A549 (cell line): ENCODE measurements around the gene SEC31B. TPM values are rescaled to one million over a fixed set of nuclear protein-coding genes. Genes with fewer than 3 reads are reported as not detected.

Source experiments
- ATAC-seq, 2 experiments: fragments of 200-7000 bp in 1 of 2; fragments of >200 bp in 1 of 2; cut with Nextera tagmentation in 1 of 2; cut with Tn5 transposase in 1 of 2; 3 replicates each; pipeline versions ENCODE4 v1.8.0 to v1.9.1; 2018 to 2020; ENCODE audit warnings: mild to moderate bottlenecking in 1 of 2, moderate library complexity in 1 of 2
- CTCF ChIA-PET: fragments of 300-600 bp; sonication (Branson Sonifier 250); formaldehyde crosslinking; extraction: SDS; loops from one replicate; lab custom pipeline; 2021; ENCODE audit warnings: antibody characterized with exemption, inconsistent platforms; lab: Yijun Ruan, JAX
- POLR2A ChIA-PET: fragments of 350-600 bp; formaldehyde crosslinking; extraction: SDS; loops from one replicate; lab custom pipeline; 2021; ENCODE audit warnings: antibody characterized with exemption, inconsistent platforms; lab: Yijun Ruan, JAX
- DNase-seq, 2 experiments: peaks; one replicate each; pipeline versions ENCODE4 v3.0.0 to v3.0.0-alpha.2; 2011 to 2016; ENCODE audit warnings: low read depth in 1 of 2, low spot score in 1 of 2
- FAIRE-seq: peaks from 2 replicates; lab custom pipeline; 2011; peaks lifted over from hg19 to GRCh38; lab: Jason Lieb, UNC
- H3K27ac ChIP-seq, 2 experiments: fragments of >200 bp; sonication (Bioruptor Twin); formaldehyde crosslinking; 3 replicates each; pipeline ENCODE4 v1.5.1; 2016 to 2017
- H3K4me1 ChIP-seq: fragments of >200 bp; sonication (Bioruptor Twin); formaldehyde crosslinking; 3 replicates; pipeline ENCODE4 v1.6.1; 2016
- H3K4me2 ChIP-seq: fragments of >200 bp; sonication (Bioruptor Twin); formaldehyde crosslinking; 3 replicates; pipeline ENCODE4 v1.6.1; 2016
- H3K4me3 ChIP-seq: fragments of >200 bp; sonication (Bioruptor Twin); formaldehyde crosslinking; 3 replicates; pipeline ENCODE4 v1.5.1; 2016
- H3K9me3 ChIP-seq: fragments of >200 bp; sonication (Bioruptor Twin); formaldehyde crosslinking; 3 replicates; pipeline ENCODE4 v1.6.1; 2016
- CBX2 ChIP-seq: fragments of 200-600 bp; sonication (generic); IDR thresholded peaks from 2 replicates; pipeline ENCODE4 v1.6.1; 2016; ENCODE audit warnings: low read depth, mild to moderate bottlenecking, borderline replicate concordance
- CBX8 ChIP-seq: fragments of 200-600 bp; sonication (generic); IDR thresholded peaks from 2 replicates; pipeline ENCODE4 v1.6.1; 2016
- CHD2 ChIP-seq: fragments of 150-350 bp; IDR thresholded peaks from 2 replicates; pipeline ENCODE4 v1.6.1; 2014; ENCODE audit warnings: low read length; ENCODE audit not compliant: partially characterized antibody
- CHD4 ChIP-seq: fragments of 200-600 bp; sonication (generic); IDR thresholded peaks from 2 replicates; pipeline ENCODE4 v1.6.1; 2016; ENCODE audit warnings: antibody characterized with exemption, mild to moderate bottlenecking, borderline replicate concordance
- EHF ChIP-seq: fragments of 250-450 bp; sonication (Bioruptor Pico); IDR thresholded peaks from 2 replicates; pipeline ENCODE4 v1.5.0; 2020; ENCODE audit warnings: mild to moderate bottlenecking
- ESRRA ChIP-seq: fragments of 150-350 bp; IDR thresholded peaks from 2 replicates; pipeline ENCODE4 v1.6.1; 2014; ENCODE audit warnings: mild to moderate bottlenecking, low read length, borderline replicate concordance
- FOSB ChIP-seq: fragments of 250-450 bp; sonication (Bioruptor Pico); IDR thresholded peaks from 2 replicates; pipeline ENCODE4 v1.5.0; 2020; ENCODE audit warnings: mild to moderate bottlenecking, moderate library complexity
- FOSL2 ChIP-seq, 2 experiments: fragments of 450-650 bp in 1 of 2; fragments of >200 bp in 1 of 2; sonication (Bioruptor Twin) in 1 of 2; formaldehyde crosslinking; IDR thresholded peaks; 2 replicates each; pipeline versions ENCODE4 v1.5.0 to v1.6.1; 2016 to 2020; ENCODE audit warnings: mild to moderate bottlenecking in 1 of 2, moderate library complexity in 1 of 2
- HOXA7 ChIP-seq: fragments of 250-450 bp; sonication (Bioruptor Pico); IDR thresholded peaks from 2 replicates; pipeline ENCODE4 v1.5.0; 2020; ENCODE audit warnings: mild to moderate bottlenecking, moderate library complexity
- HOXB13 ChIP-seq: fragments of 250-450 bp; sonication (Bioruptor Pico); IDR thresholded peaks from 2 replicates; pipeline ENCODE4 v1.5.0; 2020; ENCODE audit warnings: low read depth, mild to moderate bottlenecking, moderate library complexity
- HOXB5 ChIP-seq: fragments of 250-450 bp; sonication (Bioruptor Pico); IDR thresholded peaks from 2 replicates; pipeline ENCODE4 v1.5.0; 2020; ENCODE audit warnings: mild to moderate bottlenecking, moderate library complexity
- JUN ChIP-seq, 2 experiments: fragments of >200 bp; sonication (Bioruptor Twin); formaldehyde crosslinking; IDR thresholded peaks; 2 replicates in 1 of 2; 3 replicates in 1 of 2; pipeline ENCODE4 v1.6.1; 2016 to 2017
- KDM1A ChIP-seq: fragments of 200-600 bp; sonication (generic); IDR thresholded peaks from 2 replicates; pipeline ENCODE4 v1.6.1; 2016; ENCODE audit warnings: low read depth, mild to moderate bottlenecking
- KDM5A ChIP-seq: fragments of 200-600 bp; sonication (generic); IDR thresholded peaks from 2 replicates; pipeline ENCODE4 v1.6.1; 2016; ENCODE audit warnings: antibody characterized with exemption, mild to moderate bottlenecking
- MAZ ChIP-seq: fragments of 150-350 bp; IDR thresholded peaks from 2 replicates; pipeline ENCODE4 v1.6.1; 2014; ENCODE audit warnings: antibody characterized with exemption, low read depth, low read length, borderline replicate concordance
- NPAS2 ChIP-seq: fragments of 250-450 bp; sonication (Bioruptor Pico); IDR thresholded peaks from 2 replicates; pipeline ENCODE4 v1.8.0; 2022; ENCODE audit warnings: mild to moderate bottlenecking, moderate library complexity, borderline replicate concordance
- NR3C1 ChIP-seq: fragments of >200 bp; sonication (Bioruptor Twin); formaldehyde crosslinking; IDR thresholded peaks from 3 replicates; pipeline ENCODE4 v1.6.1; 2017
- PHF8 ChIP-seq: fragments of 200-600 bp; sonication (generic); IDR thresholded peaks from 2 replicates; pipeline ENCODE4 v1.6.1; 2016; ENCODE audit warnings: low read depth, mild to moderate bottlenecking, antibody characterized with exemption, moderate library complexity, borderline replicate concordance
- POLR2A ChIP-seq: IDR thresholded peaks from 2 replicates; pipeline ENCODE4 v1.6.1; 2012; ENCODE audit warnings: mild to moderate bottlenecking, low read length
- RAD21 ChIP-seq, 2 experiments: fragments of >200 bp in 1 of 2; sonication (Bioruptor Twin) in 1 of 2; formaldehyde crosslinking in 1 of 2; IDR thresholded peaks in 1 of 2; conservative IDR thresholded peaks in 1 of 2; 2 replicates in 1 of 2; 3 replicates in 1 of 2; pipeline ENCODE4 v1.6.1; 2012 to 2018; ENCODE audit warnings: inconsistent platforms in 1 of 2
- RARB ChIP-seq: fragments of 250-450 bp; sonication (Bioruptor Pico); IDR thresholded peaks from 2 replicates; pipeline ENCODE4 v1.8.0; 2021; ENCODE audit warnings: mild to moderate bottlenecking, moderate library complexity
- RCOR1 ChIP-seq: fragments of 150-350 bp; IDR thresholded peaks from 2 replicates; pipeline ENCODE4 v1.6.1; 2014; ENCODE audit warnings: antibody characterized with exemption, low read length, low read depth
- RFX5 ChIP-seq: fragments of 450-650 bp; IDR thresholded peaks from 2 replicates; pipeline ENCODE4 v1.7.1; 2014; ENCODE audit warnings: antibody characterized with exemption, mild to moderate bottlenecking, moderate library complexity
- RNF2 ChIP-seq: fragments of 200-600 bp; sonication (generic); IDR thresholded peaks from 2 replicates; pipeline ENCODE4 v1.6.1; 2016; ENCODE audit warnings: low read depth, mild to moderate bottlenecking, antibody characterized with exemption, moderate library complexity, borderline replicate concordance
- SMC3 ChIP-seq: fragments of >200 bp; sonication (Bioruptor Twin); formaldehyde crosslinking; IDR thresholded peaks from 3 replicates; pipeline ENCODE4 v1.6.1; 2018; ENCODE audit warnings: inconsistent platforms
- SREBF2 ChIP-seq: fragments of 450-650 bp; IDR thresholded peaks from 2 replicates; pipeline ENCODE4 v1.6.1; 2014; ENCODE audit warnings: mild to moderate bottlenecking, moderate library complexity
- TP53 ChIP-seq: fragments of 250-450 bp; sonication (Bioruptor Pico); IDR thresholded peaks from 2 replicates; pipeline ENCODE4 v1.5.0; 2021; ENCODE audit warnings: mild to moderate bottlenecking, moderate library complexity
- ZFP36 ChIP-seq: fragments of 450-650 bp; IDR thresholded peaks from 2 replicates; pipeline ENCODE4 v1.6.1; 2014; ENCODE audit warnings: borderline replicate concordance; ENCODE audit not compliant: partially characterized antibody
- ZNF302 ChIP-seq: fragments of 250-450 bp; sonication (Bioruptor Pico); IDR thresholded peaks from 2 replicates; pipeline ENCODE4 v1.9.0; 2021; ENCODE audit warnings: inconsistent platforms, mild to moderate bottlenecking, moderate library complexity
- WGBS: methylation state at CpG from one replicate; pipeline ENCODE4 v1.1.6; 2017; ENCODE audit errors: missing lambda C conversion rate; 5-methylcytosine and 5-hydroxymethylcytosine counted together
- polyA plus RNA-seq, 4 experiments: library from polyadenylated mRNA; depleted of rRNA in 3 of 4; stranded (reverse); fragments of >200 nt; fragmentation: RNase III in 1 of 4; extraction: RNeasy Plus Mini Kit Qiagen cat#74134 plus additional on column Dnase treatment in 1 of 4; gene quantifications; 2 replicates in 3 of 4; 3 replicates in 1 of 4; pipeline ENCODE4 v1.2.3, GENCODE V29; 2011 to 2017
- TF ChIP-seq, protein P1 (sequence below): fragments of >200 bp; sonication (Bioruptor Twin); formaldehyde crosslinking; IDR thresholded peaks from 2 replicates; pipeline ENCODE4 v1.6.1; 2016
- TF ChIP-seq, protein P2 (sequence below): IDR thresholded peaks from 2 replicates; pipeline ENCODE4 v1.6.1; 2012; ENCODE audit warnings: low read depth, borderline replicate concordance
- TF ChIP-seq, protein P3 (sequence below): fragments of 150-350 bp; IDR thresholded peaks from 2 replicates; pipeline ENCODE4 v1.6.1; 2014; ENCODE audit warnings: low read depth, mild to moderate bottlenecking, low read length
- TF ChIP-seq, protein P4 (sequence below): fragments of >200 bp; sonication (Bioruptor Twin); formaldehyde crosslinking; IDR thresholded peaks from 3 replicates; pipeline ENCODE4 v1.6.1; 2016
- TF ChIP-seq, protein P5 (sequence below): fragments of 250-450 bp; sonication (Bioruptor Pico); IDR thresholded peaks from 2 replicates; pipeline ENCODE4 v1.5.0; 2020; ENCODE audit warnings: low read depth, mild to moderate bottlenecking, moderate library complexity
- TF ChIP-seq, protein P6 (sequence below): IDR thresholded peaks from 2 replicates; pipeline ENCODE4 v1.6.1; 2012

Gene SEC31B
- polyA plus RNA-seq, 2 of the 4 experiments (the other 2 are of a cell fraction), result 6.2 to 7.1 TPM

DNA sequence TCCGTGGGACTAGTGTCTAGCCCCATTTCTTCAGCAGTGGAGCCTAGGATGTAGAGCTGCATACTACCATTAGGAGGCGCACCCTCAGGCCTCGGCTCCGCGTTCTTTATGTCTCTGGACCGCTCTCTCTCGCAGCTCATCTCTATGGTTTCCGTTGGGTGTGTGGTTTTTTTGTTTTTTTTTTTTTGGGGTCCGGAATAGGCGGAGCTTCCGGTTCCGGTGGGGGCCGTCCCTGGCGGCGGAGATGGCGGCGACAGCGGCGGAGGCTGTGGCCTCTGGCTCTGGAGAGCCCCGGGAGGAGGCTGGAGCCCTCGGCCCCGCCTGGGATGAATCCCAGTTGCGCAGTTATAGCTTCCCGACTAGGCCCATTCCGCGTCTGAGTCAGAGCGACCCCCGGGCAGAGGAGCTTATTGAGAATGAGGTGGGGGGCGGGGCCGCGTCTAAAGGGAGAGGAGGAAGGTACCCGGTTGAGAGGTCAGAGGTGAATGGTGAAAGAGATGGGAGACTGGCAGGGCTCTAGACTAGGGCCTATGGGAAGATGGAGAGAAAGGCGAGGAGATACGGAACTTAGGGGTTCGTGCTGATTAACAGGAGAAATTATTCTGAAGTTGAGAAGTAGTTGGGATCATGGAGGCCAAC lies 16.2 kb upstream of the SEC31B start, which contains the start of gene HIF1AN:
Gene HIF1AN, plus strand, starts transcription at position 229 of the 639 bp plus-strand sequence. Its CDS starts 16 bp downstream, at position 245.
- Histone ChIP-seq H3K27ac (peak within 1 kb of the TSS; percentile 84 to 87), H3K4me3 (peak within 1 kb of the TSS; percentile 75), H3K4me2 (peak within 1 kb of the TSS; percentile 96), H3K9me3 (no peaks in the 10 kb centered on the region), H3K4me1 (peaks cover 12% of the 10 kb centered on the region; the same call in 2 of the 3 replicates)
- peak; percentile 99 for ATAC-seq
- FAIRE-seq, result no peak
- 1% methylated on average over 35 of the region's 35 CpGs for WGBS
- ChIA-PET POLR2A (interaction anchor here (0.6 to 1.3 kb wide), 27 partner anchors 9 to 525 kb away, joined by 3 to 17 read pairs (median 4); partner anchors contain the start of genes PKD2L1, SCD and SLF2), CTCF (interaction anchor here (0.6 to 3.3 kb wide), 25 partner anchors 9 to 1231 kb away, joined by 3 to 20 read pairs (median 4); partner anchors contain the start of gene WNT8B)
- DNase-seq, result peak; percentile 97 to 98
- TF ChIP-seq HOXB13, result no peak
- TF ChIP-seq RAD21 (conservative IDR thresholded peaks at IDR 0.05 in 1 of 2, IDR thresholded peaks at IDR 0.05 in 1 of 2), result no peak
- TF ChIP-seq PHF8, result peak; percentile 96
- TF ChIP-seq EHF (CRISPR knock-in tag), result no peak
- TF ChIP-seq FOSB (CRISPR knock-in tag), result no peak
- TF ChIP-seq NPAS2 (CRISPR knock-in tag), result no peak
- TF ChIP-seq ZFP36, result no peak
- no peak for TF ChIP-seq CBX8
- peak; percentile 97 for TF ChIP-seq KDM5A
- TF ChIP-seq, protein P1, sequence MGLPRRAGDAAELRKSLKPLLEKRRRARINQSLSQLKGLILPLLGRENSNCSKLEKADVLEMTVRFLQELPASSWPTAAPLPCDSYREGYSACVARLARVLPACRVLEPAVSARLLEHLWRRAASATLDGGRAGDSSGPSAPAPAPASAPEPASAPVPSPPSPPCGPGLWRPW, result no peak
- TF ChIP-seq ZNF302 (CRISPR knock-in tag), result no peak
- TF ChIP-seq SREBF2, result no peak
- TF ChIP-seq KDM1A, result no peak
- TF ChIP-seq, protein P2, sequence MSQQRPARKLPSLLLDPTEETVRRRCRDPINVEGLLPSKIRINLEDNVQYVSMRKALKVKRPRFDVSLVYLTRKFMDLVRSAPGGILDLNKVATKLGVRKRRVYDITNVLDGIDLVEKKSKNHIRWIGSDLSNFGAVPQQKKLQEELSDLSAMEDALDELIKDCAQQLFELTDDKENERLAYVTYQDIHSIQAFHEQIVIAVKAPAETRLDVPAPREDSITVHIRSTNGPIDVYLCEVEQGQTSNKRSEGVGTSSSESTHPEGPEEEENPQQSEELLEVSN, result no peak
- TF ChIP-seq ESRRA, result no peak
- TF ChIP-seq CHD2, result no peak
- TF ChIP-seq RCOR1, result no peak
- TF ChIP-seq TP53 (CRISPR knock-in tag), result no peak
- TF ChIP-seq POLR2A, result peak; percentile 87
- no peak for TF ChIP-seq FOSL2 (IDR thresholded peaks at IDR 0.05)
- TF ChIP-seq FOSL2 (CRISPR knock-in tag; IDR thresholded peaks at IDR 0.05), result no peak
- TF ChIP-seq CHD4, result no peak
- TF ChIP-seq CBX2, result no peak
- no peak for TF ChIP-seq RFX5
- TF ChIP-seq, protein P3, sequence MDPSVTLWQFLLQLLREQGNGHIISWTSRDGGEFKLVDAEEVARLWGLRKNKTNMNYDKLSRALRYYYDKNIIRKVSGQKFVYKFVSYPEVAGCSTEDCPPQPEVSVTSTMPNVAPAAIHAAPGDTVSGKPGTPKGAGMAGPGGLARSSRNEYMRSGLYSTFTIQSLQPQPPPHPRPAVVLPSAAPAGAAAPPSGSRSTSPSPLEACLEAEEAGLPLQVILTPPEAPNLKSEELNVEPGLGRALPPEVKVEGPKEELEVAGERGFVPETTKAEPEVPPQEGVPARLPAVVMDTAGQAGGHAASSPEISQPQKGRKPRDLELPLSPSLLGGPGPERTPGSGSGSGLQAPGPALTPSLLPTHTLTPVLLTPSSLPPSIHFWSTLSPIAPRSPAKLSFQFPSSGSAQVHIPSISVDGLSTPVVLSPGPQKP, result no peak
- TF ChIP-seq, protein P4, sequence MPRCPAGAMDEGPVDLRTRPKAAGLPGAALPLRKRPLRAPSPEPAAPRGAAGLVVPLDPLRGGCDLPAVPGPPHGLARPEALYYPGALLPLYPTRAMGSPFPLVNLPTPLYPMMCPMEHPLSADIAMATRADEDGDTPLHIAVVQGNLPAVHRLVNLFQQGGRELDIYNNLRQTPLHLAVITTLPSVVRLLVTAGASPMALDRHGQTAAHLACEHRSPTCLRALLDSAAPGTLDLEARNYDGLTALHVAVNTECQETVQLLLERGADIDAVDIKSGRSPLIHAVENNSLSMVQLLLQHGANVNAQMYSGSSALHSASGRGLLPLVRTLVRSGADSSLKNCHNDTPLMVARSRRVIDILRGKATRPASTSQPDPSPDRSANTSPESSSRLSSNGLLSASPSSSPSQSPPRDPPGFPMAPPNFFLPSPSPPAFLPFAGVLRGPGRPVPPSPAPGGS, result peak; percentile 83; the same call in 2 of the 3 replicates
- TF ChIP-seq, protein P5, sequence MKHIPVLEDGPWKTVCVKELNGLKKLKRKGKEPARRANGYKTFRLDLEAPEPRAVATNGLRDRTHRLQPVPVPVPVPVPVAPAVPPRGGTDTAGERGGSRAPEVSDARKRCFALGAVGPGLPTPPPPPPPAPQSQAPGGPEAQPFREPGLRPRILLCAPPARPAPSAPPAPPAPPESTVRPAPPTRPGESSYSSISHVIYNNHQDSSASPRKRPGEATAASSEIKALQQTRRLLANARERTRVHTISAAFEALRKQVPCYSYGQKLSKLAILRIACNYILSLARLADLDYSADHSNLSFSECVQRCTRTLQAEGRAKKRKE (CRISPR knock-in tag), result no peak
- TF ChIP-seq HOXB5, result no peak
- TF ChIP-seq RNF2, result no peak
- TF ChIP-seq RARB, result no peak
- no peak; the same call in 2 of the 3 replicates for TF ChIP-seq SMC3
- TF ChIP-seq JUN (IDR thresholded peaks at IDR 0.05), result peak; percentile 87 to 88
- TF ChIP-seq NR3C1, result no peak
- no peak for TF ChIP-seq MAZ
- TF ChIP-seq HOXA7, result no peak
- TF ChIP-seq, protein P6, sequence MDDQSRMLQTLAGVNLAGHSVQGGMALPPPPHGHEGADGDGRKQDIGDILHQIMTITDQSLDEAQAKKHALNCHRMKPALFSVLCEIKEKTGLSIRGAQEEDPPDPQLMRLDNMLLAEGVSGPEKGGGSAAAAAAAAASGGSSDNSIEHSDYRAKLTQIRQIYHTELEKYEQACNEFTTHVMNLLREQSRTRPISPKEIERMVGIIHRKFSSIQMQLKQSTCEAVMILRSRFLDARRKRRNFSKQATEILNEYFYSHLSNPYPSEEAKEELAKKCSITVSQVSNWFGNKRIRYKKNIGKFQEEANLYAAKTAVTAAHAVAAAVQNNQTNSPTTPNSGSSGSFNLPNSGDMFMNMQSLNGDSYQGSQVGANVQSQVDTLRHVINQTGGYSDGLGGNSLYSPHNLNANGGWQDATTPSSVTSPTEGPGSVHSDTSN, result no peak
